A673 (cell line): ENCODE measurements around the gene CKAP2L. TPM values are rescaled to one million over a fixed set of nuclear protein-coding genes. Genes with fewer than 3 reads are reported as not detected.
"Not testable (repeated sequence)": the region's sequence is repeated elsewhere in the genome, so short reads cannot be mapped to it uniquely, and the experiment has no call there.

Experiments used
- BruUV-seq: library from RNA; stranded (reverse); fragments of 400-500 nt; replicated peaks from 2 replicates; lab custom pipeline; 2021; lab: Mats Ljungman, UMichigan
- CTCF ChIA-PET: fragments of 300-600 bp; sonication (Branson Sonifier 250); formaldehyde crosslinking; loops from one replicate; lab custom pipeline; 2022; ENCODE audit warnings: antibody characterized with exemption; lab: Charles Lee
- POLR2A ChIA-PET: fragments of 300-600 bp; sonication (Branson Sonifier 250); formaldehyde crosslinking; loops from one replicate; lab custom pipeline; 2022; ENCODE audit warnings: antibody characterized with exemption; ENCODE audit not compliant: low non-redundant PET; lab: Charles Lee
- DNase-seq: peaks from one replicate; pipeline ENCODE4 v3.0.0-alpha.2; 2015; ENCODE audit warnings: low spot score
- H3K27ac ChIP-seq: fragments of 200-600 bp; sonication (generic); 2 replicates; pipeline ENCODE4 v1.5.1; 2016; ENCODE audit warnings: mixed run types, low read depth, mild to moderate bottlenecking, mixed read lengths, antibody characterized with exemption, low read length; ENCODE audit not compliant: poor library complexity, severe bottlenecking
- H3K27me3 ChIP-seq: fragments of 200-600 bp; sonication (generic); replicated peaks from 2 replicates; pipeline ENCODE4 v1.6.1; 2017; ENCODE audit warnings: mixed run types, low read depth, mild to moderate bottlenecking, mixed read lengths, antibody characterized with exemption, low read length; ENCODE audit not compliant: insufficient read depth, poor library complexity
- H3K36me3 ChIP-seq: fragments of 200-600 bp; sonication (generic); 2 replicates; pipeline ENCODE4 v1.6.1; 2016; ENCODE audit warnings: mixed run types, mild to moderate bottlenecking, mixed read lengths, antibody characterized with exemption, low read length; ENCODE audit not compliant: insufficient read depth, poor library complexity, severe bottlenecking
- H3K4me1 ChIP-seq: fragments of 200-600 bp; sonication (generic); 2 replicates; pipeline ENCODE4 v1.6.1; 2017; ENCODE audit warnings: mixed run types, mild to moderate bottlenecking, mixed read lengths, antibody characterized with exemption, low read length; ENCODE audit not compliant: insufficient read depth, poor library complexity, severe bottlenecking
- H3K4me3 ChIP-seq: fragments of 200-600 bp; sonication (generic); 2 replicates; pipeline ENCODE4 v1.5.1; 2016; ENCODE audit warnings: low read depth, mixed run types, mild to moderate bottlenecking, mixed read lengths, low read length; ENCODE audit not compliant: poor library complexity, severe bottlenecking
- H3K9me3 ChIP-seq: fragments of 200-600 bp; sonication (generic); 2 replicates; pipeline ENCODE4 v1.6.1; 2016; ENCODE audit warnings: mixed run types, low read depth, mild to moderate bottlenecking, mixed read lengths, antibody characterized with exemption, low read length; ENCODE audit not compliant: poor library complexity, severe bottlenecking
- EZH2 ChIP-seq: fragments of 200-600 bp; sonication (generic); IDR thresholded peaks from 2 replicates; pipeline ENCODE4 v1.6.1; 2017; ENCODE audit warnings: borderline replicate concordance, low read depth, mild to moderate bottlenecking, mixed read lengths, antibody characterized with exemption, low read length; ENCODE audit not compliant: poor library complexity, severe bottlenecking
- intact Hi-C: fragments of 100-400 bp; cut with micrococcal nuclease; formaldehyde crosslinking; loops from one replicate; pipeline ENCODE4 v1.10.0; 2022; ENCODE audit not compliant: unreplicated experiment
- total RNA-seq: library from RNA; stranded (reverse); gene quantifications from 2 replicates; pipeline ENCODE4 v1.2.3, GENCODE V29; 2021
- TF ChIP-seq, protein P1 (sequence below): fragments of 300-800, 200-600 bp; sonication (generic); conservative IDR thresholded peaks from 2 replicates; pipeline ENCODE4 v1.5.1; 2017; ENCODE audit warnings: low read depth, mild to moderate bottlenecking, antibody characterized with exemption, low read length, moderate library complexity, mixed read lengths

Gene CKAP2L
- total RNA-seq, 1 experiment from 2014 or later, result 49.6 TPM

DNA sequence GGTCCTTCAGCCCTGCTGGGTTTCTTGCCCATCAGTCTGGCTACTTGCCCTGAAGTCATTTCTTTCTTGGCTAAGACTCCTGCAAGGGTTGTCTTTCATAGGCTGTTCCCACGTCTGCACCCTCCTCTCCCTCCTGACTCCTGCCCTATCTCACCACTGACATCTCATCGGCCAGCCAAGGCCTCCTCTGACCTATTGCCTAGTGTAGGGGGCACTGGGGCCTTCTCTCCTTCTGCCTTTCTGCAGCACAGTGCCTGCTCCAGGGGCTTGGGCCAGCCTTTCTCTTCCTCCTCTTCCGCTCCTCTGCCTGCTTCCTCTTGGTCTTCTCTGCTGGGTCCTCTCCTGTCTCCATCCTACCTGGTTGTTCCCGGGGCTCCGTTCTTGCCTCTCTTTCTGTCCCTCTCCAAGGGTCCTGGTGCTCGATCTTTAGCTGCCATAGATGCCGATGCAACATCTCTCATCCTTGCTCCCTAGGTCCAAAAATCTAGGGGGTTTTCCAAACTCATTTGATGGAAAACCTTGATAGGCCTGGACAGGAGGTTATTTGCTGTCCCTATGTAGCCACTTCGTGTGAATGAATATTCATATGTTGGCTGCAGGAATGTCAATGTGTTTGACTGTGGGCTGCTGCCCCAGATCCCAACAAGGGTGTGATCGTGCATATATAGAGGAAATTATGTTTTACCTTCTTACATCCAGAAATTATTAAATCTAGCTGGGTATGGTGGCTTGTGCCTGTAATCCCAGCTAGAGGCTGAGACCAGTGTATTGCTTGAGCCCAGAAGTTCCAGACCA, 53.3 kb downstream of the CKAP2L start:
- intact Hi-C loops, result no loop called here
- Histone ChIP-seq H3K4me3 (no peak overlapping the region), H3K9me3 (no peaks in the 10 kb centered on the region), H3K4me1 (no peaks in the 10 kb centered on the region), H3K27me3 (no peaks in the 10 kb centered on the region), H3K27ac (no peak overlapping the region), H3K36me3 (no peaks in the 10 kb centered on the region)
- DNase-seq, result no peak
- BruUV-seq, result no TSS peak
- ChIA-PET POLR2A (no interaction called here), CTCF (no interaction called here)
- TF ChIP-seq EZH2, result no peak
- TF ChIP-seq, protein P1, sequence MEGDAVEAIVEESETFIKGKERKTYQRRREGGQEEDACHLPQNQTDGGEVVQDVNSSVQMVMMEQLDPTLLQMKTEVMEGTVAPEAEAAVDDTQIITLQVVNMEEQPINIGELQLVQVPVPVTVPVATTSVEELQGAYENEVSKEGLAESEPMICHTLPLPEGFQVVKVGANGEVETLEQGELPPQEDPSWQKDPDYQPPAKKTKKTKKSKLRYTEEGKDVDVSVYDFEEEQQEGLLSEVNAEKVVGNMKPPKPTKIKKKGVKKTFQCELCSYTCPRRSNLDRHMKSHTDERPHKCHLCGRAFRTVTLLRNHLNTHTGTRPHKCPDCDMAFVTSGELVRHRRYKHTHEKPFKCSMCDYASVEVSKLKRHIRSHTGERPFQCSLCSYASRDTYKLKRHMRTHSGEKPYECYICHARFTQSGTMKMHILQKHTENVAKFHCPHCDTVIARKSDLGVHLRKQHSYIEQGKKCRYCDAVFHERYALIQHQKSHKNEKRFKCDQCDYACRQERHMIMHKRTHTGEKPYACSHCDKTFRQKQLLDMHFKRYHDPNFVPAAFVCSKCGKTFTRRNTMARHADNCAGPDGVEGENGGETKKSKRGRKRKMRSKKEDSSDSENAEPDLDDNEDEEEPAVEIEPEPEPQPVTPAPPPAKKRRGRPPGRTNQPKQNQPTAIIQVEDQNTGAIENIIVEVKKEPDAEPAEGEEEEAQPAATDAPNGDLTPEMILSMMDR, result no peak

DNA sequence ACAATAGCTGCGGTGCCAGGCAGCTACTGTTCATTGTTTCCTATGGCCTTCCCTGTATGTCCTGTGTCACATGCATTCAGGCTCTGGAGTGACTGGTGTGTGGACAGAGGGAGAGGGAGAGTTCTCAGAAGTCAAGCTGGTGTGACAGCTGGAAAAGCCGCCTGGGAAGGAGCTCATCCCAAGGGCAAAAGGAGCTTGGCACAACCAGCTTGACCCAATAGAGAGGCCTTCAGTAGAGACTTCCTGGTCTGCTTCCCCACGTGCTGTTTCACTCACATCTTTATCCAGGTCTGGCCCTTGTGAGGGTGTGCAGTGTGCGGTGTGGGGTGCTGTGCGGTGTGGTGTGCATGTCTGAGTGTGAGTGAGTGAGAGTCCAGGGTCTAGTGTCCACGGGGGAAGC, 54.7 kb downstream of the CKAP2L start:
- no peak for DNase-seq
- POLR2A ChIA-PET, result no interaction called here
- Histone ChIP-seq H3K27me3 (no peaks in the 10 kb centered on the region), H3K4me3 (no peak overlapping the region), H3K36me3 (no peaks in the 10 kb centered on the region), H3K9me3 (no peaks in the 10 kb centered on the region), H3K4me1 (no peaks in the 10 kb centered on the region), H3K27ac (no peak overlapping the region)
- BruUV-seq, result no TSS peak
- intact Hi-C loops, result no loop called here
- CTCF ChIA-PET, result no interaction called here
- TF ChIP-seq, protein P1, result no peak

DNA sequence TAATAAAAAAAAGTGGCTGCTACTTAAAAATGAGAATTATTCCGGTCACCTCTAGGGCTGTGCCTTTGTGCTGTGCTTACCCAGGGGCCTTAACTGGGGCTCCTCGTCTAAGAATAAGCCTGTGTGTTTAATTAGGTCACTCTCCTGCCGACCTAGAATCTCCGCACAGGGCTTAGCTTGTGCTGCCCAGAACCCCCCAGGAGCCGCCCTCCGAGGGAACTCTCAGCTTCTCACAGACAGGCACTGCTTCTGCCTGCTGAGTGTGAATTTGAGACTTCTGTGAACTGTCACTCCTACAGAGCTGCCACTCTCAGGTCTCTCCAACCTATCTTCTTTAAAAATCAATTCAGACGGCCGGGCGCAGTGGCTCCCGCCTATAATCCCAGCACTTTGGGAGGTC, 55.4 kb downstream of the CKAP2L start:
- CTCF ChIA-PET, result no interaction called here

DNA sequence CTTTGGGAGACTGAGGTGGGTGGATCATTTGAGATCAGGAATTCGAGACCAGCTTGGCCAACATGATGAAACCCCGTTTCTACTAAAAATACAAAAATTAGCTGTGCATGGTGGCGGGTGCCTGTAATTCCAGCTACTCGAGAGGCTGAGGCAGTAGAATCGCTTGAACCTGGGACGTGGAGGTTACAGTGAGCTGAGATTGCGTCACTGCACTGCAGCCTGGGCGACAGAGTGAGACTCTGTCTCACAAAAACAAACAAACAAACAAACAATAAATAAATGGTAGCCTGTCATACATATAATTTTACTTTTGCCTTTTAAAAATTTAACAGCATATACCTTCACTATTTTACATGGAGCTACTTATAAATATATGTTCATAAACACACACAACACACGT, 57.5 kb downstream of the CKAP2L start:
- CTCF ChIA-PET, BruUV-seq, H3K27me3 ChIP-seq, H3K27ac ChIP-seq, intact Hi-C loops, H3K36me3 ChIP-seq, POLR2A ChIA-PET, H3K9me3 ChIP-seq, DNase-seq, H3K4me3 ChIP-seq, H3K4me1 ChIP-seq: not testable (repeated sequence)

More for the DNA sequence above, 55.4 kb downstream of the CKAP2L start:
- POLR2A ChIA-PET, result no interaction called here
- BruUV-seq, result no TSS peak
- no peak overlapping the region for H3K4me3 ChIP-seq
- TF ChIP-seq EZH2, result no peak
- TF ChIP-seq, protein P1, result no peak
- H3K4me1 ChIP-seq, result no peaks in the 10 kb centered on the region
- no peaks in the 10 kb centered on the region for H3K9me3 ChIP-seq
- intact Hi-C loops, result no loop called here
- no peaks in the 10 kb centered on the region for H3K36me3 ChIP-seq
- H3K27me3 ChIP-seq, result no peaks in the 10 kb centered on the region
- DNase-seq, result no peak
- H3K27ac ChIP-seq, result no peak overlapping the region
